ENCODE measurements around the gene UBL4A. TPM values are rescaled to one million over a fixed set of nuclear protein-coding genes. Genes with fewer than 3 reads are reported as not detected.

The UBL4A gene
- total and polyA plus RNA-seq, 2 of the 13 experiments (the other 11 are each of a cell fraction or from before 2014, with no cell fraction given), result 16.8 to 25.5 TPM

- TF ChIP-seq NPAS2 (CRISPR knock-in tag; IDR thresholded peaks at IDR 0.05; ENCODE audit: borderline replicate concordance) (no peak), ZNF605 (CRISPR knock-in tag; IDR thresholded peaks at IDR 0.05) (peak; percentile 89), GMEB1 (CRISPR knock-in tag; IDR thresholded peaks at IDR 0.05; ENCODE audit: borderline replicate concordance) (peak; percentile 59; the same call in 1 of the 2 replicates), ZNF772 (CRISPR knock-in tag; IDR thresholded peaks at IDR 0.05) (peak; percentile 74; the same call in 1 of the 2 replicates), ZNF460 (CRISPR knock-in tag; IDR thresholded peaks at IDR 0.05; ENCODE audit: borderline replicate concordance) (no peak), PHB2 (IDR thresholded peaks at IDR 0.05; ENCODE audit: partially characterized antibody) (no peak), PATZ1 (CRISPR knock-in tag; IDR thresholded peaks at IDR 0.05) (peak; percentile 29; the same call in 1 of the 2 replicates), ZFP41 (CRISPR knock-in tag; IDR thresholded peaks at IDR 0.05; ENCODE audit: borderline replicate concordance) (no peak), ZNF263 (CRISPR knock-in tag; IDR thresholded peaks at IDR 0.05) (no peak), KMT2B (CRISPR knock-in tag; IDR thresholded peaks at IDR 0.05) (no peak), KDM5A (IDR thresholded peaks at IDR 0.05; ENCODE audit: borderline replicate concordance, low read length) (no peak), FOXO4 (CRISPR knock-in tag; conservative IDR thresholded peaks at IDR 0.05) (no peak), ZNF343 (CRISPR knock-in tag; IDR thresholded peaks at IDR 0.05) (0 out of 2 replicates have a peak, but pooled peaks have one; percentile 27), ETV6 (CRISPR knock-in tag; conservative IDR thresholded peaks at IDR 0.05) (no peak), ATAD3A (CRISPR knock-in tag; IDR thresholded peaks at IDR 0.05) (no peak), CREM (IDR thresholded peaks at IDR 0.05) (no peak), CREM (CRISPR knock-in tag; IDR thresholded peaks at IDR 0.05) (no peak), TRIM24 (CRISPR knock-in tag; IDR thresholded peaks at IDR 0.05) (no peak), HNF4G (IDR thresholded peaks at IDR 0.05; ENCODE audit: borderline replicate concordance, low read depth, low read length) (no peak), HNF4G (CRISPR knock-in tag; IDR thresholded peaks at IDR 0.05; ENCODE audit: borderline replicate concordance, low read depth) (no peak), ZNF780A (CRISPR knock-in tag; IDR thresholded peaks at IDR 0.05) (no peak)
- TF ChIP-seq, protein P1, sequence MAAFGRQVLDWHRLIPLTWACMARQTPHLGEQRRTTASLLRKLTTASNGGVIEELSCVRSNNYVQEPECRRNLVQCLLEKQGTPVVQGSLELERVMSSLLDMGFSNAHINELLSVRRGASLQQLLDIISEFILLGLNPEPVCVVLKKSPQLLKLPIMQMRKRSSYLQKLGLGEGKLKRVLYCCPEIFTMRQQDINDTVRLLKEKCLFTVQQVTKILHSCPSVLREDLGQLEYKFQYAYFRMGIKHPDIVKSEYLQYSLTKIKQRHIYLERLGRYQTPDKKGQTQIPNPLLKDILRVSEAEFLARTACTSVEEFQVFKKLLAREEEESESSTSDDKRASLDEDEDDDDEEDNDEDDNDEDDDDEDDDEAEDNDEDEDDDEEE (CRISPR knock-in tag; IDR thresholded peaks at IDR 0.05), result no peak
Observed at GRCh38 chrX:154478728-154479622, 7.4 kb downstream of the UBL4A start, which contains the start of gene LAGE3 (continued).
